Measurements from ENCODE around the gene ATAT1. TPM values are rescaled to one million over a fixed set of nuclear protein-coding genes. Genes with fewer than 3 reads are reported as not detected.
A peak's percentile ranks its signal among the peaks of the same experiment; 100 is the strongest.

Gene ATAT1
- total and polyA plus RNA-seq, 2 of the 13 experiments (the other 11 are each of a cell fraction or from before 2014, with no cell fraction given): 9.2 to 23.6 TPM

DNA sequence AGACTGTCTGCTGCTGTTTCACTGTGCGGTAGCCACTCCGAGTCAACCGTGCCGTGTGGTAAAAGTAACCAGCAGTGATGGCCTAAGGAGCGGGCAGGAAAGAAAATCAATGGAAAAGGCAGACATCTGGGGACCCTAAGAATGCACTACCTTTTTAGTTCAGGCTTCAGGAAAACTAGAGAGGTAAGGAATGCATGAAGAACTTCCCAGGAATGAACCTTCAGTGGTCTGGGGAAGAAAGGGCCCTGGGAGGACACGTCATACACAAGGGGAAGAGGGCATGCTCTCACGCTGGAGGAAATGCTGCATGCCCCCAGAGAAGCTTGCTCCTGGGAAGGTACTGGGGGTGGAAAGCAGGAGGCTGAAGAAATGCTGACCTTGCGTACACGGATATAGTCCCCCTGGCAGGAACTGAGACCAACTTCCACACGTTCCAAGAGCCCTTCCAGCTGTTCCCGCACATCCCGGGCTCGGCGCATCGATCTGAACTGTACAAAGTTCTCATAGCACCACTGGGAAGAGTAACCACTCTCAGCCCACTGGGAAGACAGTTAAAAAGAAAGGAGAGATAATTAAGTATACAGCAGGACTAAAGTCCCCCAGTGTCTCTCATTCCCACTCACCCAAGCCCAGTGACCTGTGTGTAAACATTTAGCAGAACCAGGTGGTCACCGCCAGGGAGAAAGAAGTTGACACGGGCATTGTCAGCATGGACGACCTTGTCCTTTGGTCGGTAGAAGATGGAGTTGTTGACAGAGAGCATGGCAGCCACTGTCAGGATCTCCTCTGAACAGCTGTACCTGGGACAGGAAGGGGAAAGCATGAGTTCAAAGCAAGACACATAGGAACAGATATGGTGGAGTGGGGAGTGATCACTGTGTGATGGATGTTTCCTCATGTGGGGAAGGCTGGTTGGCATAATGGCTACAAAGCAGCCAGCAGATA is 28.4 kb downstream of the ATAT1 start (continued):
- TF ChIP-seq, protein P1, sequence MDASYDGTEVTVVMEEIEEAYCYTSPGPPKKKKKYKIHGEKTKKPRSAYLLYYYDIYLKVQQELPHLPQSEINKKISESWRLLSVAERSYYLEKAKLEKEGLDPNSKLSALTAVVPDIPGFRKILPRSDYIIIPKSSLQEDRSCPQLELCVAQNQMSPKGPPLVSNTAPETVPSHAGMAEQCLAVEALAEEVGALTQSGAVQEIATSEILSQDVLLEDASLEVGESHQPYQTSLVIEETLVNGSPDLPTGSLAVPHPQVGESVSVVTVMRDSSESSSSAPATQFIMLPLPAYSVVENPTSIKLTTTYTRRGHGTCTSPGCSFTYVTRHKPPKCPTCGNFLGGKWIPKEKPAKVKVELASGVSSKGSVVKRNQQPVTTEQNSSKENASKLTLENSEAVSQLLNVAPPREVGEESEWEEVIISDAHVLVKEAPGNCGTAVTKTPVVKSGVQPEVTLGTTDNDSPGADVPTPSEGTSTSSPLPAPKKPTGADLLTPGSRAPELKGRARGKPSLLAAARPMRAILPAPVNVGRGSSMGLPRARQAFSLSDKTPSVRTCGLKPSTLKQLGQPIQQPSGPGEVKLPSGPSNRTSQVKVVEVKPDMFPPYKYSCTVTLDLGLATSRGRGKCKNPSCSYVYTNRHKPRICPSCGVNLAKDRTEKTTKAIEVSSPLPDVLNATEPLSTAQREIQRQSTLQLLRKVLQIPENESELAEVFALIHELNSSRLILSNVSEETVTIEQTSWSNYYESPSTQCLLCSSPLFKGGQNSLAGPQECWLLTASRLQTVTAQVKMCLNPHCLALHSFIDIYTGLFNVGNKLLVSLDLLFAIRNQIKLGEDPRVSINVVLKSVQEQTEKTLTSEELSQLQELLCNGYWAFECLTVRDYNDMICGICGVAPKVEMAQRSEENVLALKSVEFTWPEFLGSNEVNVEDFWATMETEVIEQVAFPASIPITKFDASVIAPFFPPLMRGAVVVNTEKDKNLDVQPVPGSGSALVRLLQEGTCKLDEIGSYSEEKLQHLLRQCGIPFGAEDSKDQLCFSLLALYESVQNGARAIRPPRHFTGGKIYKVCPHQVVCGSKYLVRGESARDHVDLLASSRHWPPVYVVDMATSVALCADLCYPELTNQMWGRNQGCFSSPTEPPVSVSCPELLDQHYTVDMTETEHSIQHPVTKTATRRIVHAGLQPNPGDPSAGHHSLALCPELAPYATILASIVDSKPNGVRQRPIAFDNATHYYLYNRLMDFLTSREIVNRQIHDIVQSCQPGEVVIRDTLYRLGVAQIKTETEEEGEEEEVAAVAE (CRISPR knock-in tag; IDR thresholded peaks at IDR 0.05; ENCODE audit: borderline replicate concordance): peak; percentile 30; the same call in 1 of the 2 replicates
- TF ChIP-seq KLF16 (CRISPR knock-in tag; IDR thresholded peaks at IDR 0.05) (peak in 1 of 2 experiments; percentile 88; a peak in 1 of 4 replicates), BRCA1 (CRISPR knock-in tag; IDR thresholded peaks at IDR 0.05) (no peak; the same call in 1 of the 2 replicates), TCF12 (IDR thresholded peaks at IDR 0.05) (no peak), TCF12 (CRISPR knock-in tag; IDR thresholded peaks at IDR 0.05) (no peak), ZNF749 (CRISPR knock-in tag; IDR thresholded peaks at IDR 0.05; ENCODE audit: borderline replicate concordance) (no peak), CENPX (CRISPR knock-in tag; IDR thresholded peaks at IDR 0.05) (no peak), ZNF891 (CRISPR knock-in tag; IDR thresholded peaks at IDR 0.05) (no peak), SALL1 (CRISPR knock-in tag; IDR thresholded peaks at IDR 0.05) (peak; percentile 98), NFRKB (IDR thresholded peaks at IDR 0.05) (no peak; the same call in 1 of the 2 replicates), ZNF629 (CRISPR knock-in tag; conservative IDR thresholded peaks at IDR 0.05) (peak; percentile 11; the same call in 1 of the 2 replicates), ZBTB3 (CRISPR knock-in tag; IDR thresholded peaks at IDR 0.05; ENCODE audit: borderline replicate concordance, low read depth) (peak; percentile 70; the same call in 1 of the 2 replicates), TEAD3 (CRISPR knock-in tag; optimal IDR thresholded peaks at IDR 0.05; ENCODE audit: borderline replicate concordance) (peak; percentile 78), ZIK1 (CRISPR knock-in tag; IDR thresholded peaks at IDR 0.05; ENCODE audit: borderline replicate concordance, low read depth) (0 out of 2 replicates have a peak, but pooled peaks have one; percentile 16), ELF4 (CRISPR knock-in tag; IDR thresholded peaks at IDR 0.05; ENCODE audit: borderline replicate concordance) (no peak), ZEB1 (IDR thresholded peaks at IDR 0.05; ENCODE audit: insufficient replicate concordance, low read depth) (peak; percentile 81), FOXK2 (IDR thresholded peaks at IDR 0.05) (peak; percentile 95), KDM4B (CRISPR knock-in tag; IDR thresholded peaks at IDR 0.05) (peak; percentile 60; the same call in 1 of the 2 replicates), IRX3 (CRISPR knock-in tag; IDR thresholded peaks at IDR 0.05; ENCODE audit: borderline replicate concordance, low read depth) (peak; percentile 71; the same call in 1 of the 2 replicates), ATF7 (IDR thresholded peaks at IDR 0.05) (no peak), ATF7 (CRISPR knock-in tag; IDR thresholded peaks at IDR 0.05) (no peak; the same call in 1 of the 2 replicates), ZNF616 (CRISPR knock-in tag; IDR thresholded peaks at IDR 0.05; ENCODE audit: low read depth) (no peak; the same call in 1 of the 2 replicates), HHEX (CRISPR knock-in tag; IDR thresholded peaks at IDR 0.05) (peak; percentile 59; the same call in 1 of the 2 replicates), ZNF3 (CRISPR knock-in tag; IDR thresholded peaks at IDR 0.05) (no peak)
- TF ChIP-seq, protein P2, sequence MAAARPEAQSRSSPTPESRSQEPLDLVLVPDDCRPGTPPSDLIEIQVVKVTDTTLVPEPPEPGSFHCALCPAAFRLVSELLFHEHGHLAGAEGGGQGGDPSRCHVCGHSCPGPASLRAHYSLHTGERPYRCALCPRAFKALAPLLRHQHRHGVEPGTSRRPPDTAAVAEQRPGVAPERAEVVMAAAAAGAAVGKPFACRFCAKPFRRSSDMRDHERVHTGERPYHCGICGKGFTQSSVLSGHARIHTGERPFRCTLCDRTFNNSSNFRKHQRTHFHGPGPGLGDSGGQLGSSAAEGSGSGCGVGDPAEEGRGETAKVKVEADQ (CRISPR knock-in tag; IDR thresholded peaks at IDR 0.05; ENCODE audit: borderline replicate concordance): peak; percentile 81
